CD4-positive, alpha-beta T cell treated with Interleukin-6 for 4 hours (primary cell): ENCODE data around the gene LSM4.

Source experiments
- DNase-seq: peaks from one replicate; pipeline ENCODE4 v3.0.0-alpha.2; 2020; ENCODE audit warnings: mixed read lengths

The LSM4 gene

GRCh38 chr19:18310118-18310909 is 12.6 kb downstream of the LSM4 start:
- no peak for DNase-seq

DNA sequence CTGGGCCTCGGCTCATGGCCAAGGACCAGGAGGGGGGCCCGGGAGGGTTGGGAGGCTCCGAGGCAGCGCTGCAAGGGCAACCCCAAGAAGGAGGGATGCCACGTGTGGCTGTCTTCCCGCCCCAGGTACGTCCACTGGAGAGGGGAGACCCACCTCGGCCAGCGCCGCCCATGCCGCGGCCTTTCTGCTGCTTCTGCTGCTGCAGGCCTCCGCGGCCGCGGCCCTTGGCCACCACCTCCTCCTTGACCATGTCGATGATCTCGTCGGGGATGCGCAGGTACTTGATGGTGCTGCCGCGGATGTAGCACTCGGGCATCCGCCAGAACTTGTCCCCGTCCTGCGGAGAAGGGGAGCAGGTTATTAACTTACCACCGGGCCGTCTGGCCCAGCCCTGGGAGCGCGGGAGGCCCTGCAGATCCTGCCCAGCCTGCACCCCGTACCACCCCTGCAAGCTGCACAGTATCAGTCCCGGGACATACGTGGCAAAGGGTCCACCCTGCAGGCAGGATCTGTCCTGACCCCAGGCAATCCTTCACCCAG is 13.3 kb downstream of the LSM4 start:
- DNase-seq, result no peak

GRCh38 chr19:18308948-18309325 is 13.9 kb downstream of the LSM4 start:
- DNase-seq, result no peak

- DNase-seq, result no peak
Observed at GRCh38 chr19:18308051-18308947, 14.6 kb downstream of the LSM4 start.

- DNase-seq, result peak; percentile 35
Observed at GRCh38 chr19:18307271-18307681, 15.6 kb downstream of the LSM4 start.

DNA sequence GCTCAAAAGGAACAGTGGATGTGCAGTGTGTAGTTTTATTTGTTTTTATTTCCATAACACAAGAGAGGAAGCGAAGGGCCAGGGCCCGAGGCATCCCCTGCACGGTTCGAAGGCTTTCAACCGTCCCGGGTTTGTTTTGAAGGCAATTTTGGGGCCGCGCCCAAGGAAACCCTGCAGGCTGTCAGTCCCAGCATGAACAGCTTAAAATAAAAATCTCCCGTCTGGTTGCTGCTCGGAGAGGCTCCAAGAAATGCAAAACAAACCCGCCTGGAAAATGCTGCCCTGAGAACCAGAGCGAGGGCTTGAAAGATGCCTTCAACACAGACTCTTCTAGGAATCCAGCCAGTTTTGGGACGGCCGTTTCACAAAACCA is 16.0 kb downstream of the LSM4 start:
- DNase-seq, result peak; percentile 42

DNA sequence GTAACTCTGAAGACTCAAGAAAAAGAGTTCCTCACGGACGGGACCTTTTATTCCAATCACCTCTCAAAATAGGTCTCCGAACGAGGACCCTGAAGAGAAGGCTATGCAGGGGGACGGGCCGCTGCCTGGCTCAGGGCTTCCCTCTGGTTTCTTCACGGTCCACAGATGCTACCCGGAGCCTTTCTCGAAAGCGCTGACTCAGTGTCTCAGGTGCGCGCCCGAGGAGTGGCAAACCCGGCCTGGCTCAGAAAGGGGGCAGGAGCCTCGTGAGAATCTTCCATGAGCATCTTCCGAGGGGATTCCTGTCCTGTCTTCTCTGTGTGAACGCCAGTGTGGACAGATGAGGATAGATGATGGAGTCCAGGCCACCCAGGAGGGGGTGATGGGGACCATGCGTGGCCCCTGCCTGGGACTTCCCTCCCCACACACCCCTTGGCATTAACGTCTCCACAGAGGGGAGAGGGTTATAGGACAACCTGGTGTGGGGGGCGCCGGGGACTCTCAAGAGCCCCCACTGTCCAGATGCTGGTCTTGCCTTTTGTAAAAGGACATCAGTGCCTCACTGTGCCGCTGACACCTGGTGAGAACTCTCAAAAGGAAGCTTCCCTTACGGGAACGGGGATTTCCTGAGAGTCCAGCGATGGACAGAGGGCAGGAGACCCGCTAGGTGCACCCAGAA is 16.5 kb downstream of the LSM4 start:
- DNase-seq, result peak; percentile 37

DNA sequence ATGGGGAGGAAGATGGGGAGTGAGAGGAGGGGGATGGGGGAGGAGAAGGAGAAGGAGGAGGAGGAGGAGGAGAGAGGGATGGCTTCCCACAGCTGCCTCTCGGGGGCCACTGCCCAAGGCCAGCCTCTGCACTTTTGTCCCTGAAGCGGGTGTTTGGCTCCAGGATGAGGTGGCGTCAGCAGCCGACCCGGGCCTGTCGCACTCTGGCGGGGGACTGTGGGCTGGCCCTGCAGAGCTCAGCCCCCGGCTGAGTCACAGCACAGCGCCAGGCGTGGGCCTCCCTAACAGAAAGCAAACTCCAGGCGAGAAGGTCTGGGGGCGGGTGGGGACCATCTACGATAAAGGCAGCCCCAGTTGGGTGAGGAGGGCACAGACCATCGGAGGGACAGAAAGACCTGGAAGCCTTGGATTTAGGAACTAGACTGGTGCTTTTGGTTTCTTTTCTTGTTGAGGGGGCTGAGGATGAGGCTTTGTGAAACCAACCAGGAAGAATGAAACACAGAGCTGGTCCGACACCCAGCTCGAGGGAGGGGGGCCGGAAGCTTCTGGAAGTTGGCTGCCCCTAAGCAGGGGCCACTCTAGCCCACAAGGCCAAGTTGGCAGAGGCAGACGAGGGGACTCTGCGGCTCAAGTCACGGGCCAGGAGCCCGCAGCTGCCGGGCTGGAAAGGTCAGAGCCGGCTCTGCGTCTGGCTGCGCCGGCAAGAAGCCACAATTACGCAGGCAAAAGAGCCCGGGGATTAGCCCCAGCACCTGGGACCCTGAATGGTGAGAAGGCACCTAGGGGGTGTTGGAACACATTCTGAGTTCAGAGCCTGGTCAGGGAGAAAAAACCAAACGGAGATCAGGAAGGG is 18.2 kb downstream of the LSM4 start:
- DNase-seq, result peak; percentile 90

- peak; percentile 38 for DNase-seq
Observed at GRCh38 chr19:18304208-18304457, 18.7 kb downstream of the LSM4 start.

- no peak for DNase-seq
Observed at GRCh38 chr19:18301718-18302111, 21.2 kb downstream of the LSM4 start.

DNA sequence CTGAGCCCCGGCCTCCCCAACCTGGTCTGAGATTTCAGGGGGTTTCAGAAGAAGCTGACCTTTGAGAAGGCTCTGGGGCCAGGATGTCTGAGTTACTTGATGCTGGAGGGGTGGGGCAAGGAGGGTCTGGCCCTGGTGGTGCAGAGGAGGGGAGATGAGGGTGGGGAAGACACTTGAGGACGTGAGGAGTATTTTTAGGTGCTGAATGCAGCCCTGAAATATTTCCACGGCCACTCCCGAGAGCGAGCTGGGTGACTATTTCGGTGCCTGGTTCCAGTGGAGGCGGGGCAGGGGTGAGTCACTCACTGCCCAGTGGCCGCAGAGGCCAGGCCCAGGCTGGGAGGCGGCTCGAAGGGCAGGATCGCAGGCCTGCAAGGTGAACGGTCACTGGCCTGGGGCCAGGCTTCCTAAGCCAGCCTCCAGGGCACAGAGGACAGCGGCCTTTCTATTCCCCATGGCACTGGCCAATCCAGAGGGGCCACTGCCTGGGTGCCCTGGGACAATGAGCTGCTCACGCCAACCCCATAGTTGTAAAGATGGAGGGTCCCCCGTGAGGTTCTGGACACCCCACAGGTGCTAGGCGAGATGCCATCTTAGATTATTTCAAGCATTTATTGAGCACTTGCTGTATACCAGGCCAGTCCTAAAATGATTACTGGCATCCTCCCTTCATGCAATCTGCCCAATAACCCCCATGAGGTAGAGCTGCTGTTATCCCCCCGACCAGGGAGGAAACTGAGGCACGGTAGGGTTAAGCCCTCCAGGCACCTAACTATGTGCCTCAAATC is 21.8 kb downstream of the LSM4 start:
- no peak for DNase-seq

DNA sequence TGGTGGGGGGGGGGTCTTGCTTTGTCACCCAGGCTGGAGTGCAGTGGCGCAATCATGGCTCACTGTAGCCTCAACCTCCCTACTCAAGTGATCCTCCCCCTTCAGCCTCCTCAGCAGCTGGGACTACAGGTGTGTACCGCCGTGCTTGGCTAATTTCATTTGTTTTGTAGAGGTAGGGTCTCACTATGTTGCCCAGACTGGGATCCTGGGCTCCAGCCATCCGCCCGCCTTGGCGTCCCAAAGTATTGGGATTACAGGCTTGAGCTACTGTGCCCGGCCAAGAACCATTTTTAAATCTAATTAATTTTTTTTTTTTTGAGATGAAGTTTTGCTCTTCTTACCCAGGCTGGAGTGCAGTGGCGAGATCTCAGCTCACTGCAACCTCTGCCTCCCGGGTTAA is 23.2 kb downstream of the LSM4 start:
- DNase-seq, result no peak

GRCh38 chr19:18298601-18299000 is 24.3 kb downstream of the LSM4 start:
- DNase-seq, result no peak

DNA sequence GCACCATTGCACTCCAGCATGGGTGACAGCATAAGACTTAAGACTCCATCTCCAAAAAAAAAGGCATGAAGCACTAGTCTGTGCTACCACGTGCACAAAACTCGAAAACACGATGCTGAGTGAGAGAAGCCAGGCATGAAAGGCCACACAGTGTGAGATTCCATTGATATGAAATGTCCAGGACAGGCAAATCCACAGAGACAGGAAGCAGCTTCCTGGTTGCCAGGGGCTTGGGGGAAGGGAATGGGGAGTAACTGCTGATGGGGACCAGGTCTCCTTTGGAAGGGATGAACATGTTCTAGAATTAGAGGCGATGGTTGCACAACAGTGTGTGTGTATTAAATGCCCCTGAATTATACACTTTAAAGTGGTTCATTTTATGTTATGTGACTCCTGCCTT is 25.6 kb downstream of the LSM4 start:
- no peak for DNase-seq

DNA sequence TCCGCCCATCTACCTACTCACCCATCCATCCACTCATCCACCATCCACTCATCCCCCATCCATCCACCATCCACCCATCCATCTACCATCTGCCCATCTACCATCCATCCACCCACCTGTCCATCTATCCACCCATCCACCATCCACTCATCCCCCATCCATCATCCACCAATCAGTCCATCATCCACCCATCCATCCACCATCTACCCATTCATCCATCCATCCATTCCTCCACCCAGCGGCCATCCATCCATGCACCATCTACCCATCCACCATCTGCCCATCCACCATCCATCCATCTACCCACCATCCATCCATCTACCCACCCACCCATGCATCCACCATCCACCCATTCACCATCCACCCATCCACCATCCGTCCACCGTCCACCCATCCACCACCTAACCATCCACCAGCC is 27.8 kb downstream of the LSM4 start:
- DNase-seq, result no peak

- DNase-seq, result peak; percentile 96
Observed at GRCh38 chr19:18294467-18294864, 28.4 kb downstream of the LSM4 start.

GRCh38 chr19:18293642-18294466 is 29.0 kb downstream of the LSM4 start:
- DNase-seq, result no peak

DNA sequence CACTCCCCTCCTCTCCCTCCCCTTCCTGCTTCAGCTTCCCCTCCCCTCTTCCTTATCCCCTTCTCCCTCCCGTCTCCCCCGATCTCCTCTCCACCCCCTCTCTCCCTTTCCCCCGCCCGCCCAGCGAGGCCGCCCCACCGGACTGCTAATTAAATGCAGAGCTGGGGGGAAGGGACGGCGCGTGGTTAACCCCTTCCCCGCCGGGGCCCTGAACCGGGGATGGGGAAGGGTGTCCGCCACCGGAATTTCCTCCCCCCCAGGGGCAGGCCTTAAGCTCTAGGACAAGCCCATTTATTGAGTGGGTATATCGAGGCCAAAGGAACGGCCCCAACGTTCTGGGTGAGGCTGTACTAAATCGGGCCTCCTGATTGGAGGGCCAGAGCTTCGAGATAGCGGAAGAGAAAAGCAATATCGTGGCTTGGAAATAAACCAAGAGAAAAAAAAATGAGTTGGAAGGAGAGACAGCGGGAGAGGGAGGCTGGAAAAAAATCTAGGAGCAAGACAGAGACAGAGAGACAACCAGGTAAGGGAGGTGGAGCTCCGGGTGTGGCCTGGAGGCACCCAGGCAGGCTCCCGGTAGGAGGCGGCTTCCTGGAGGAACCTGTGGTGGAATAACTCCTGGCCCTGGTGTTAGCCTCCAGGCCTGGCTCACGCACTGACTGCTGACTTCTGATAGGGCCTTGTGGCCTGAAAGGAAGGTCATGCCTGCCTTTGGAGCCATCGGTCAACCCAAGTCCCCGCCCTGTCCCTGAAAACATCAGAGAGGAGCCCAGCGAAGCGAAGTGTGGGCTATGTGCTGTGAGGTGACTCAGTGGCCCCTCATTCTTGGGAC is 29.9 kb downstream of the LSM4 start:
- no peak for DNase-seq

DNA sequence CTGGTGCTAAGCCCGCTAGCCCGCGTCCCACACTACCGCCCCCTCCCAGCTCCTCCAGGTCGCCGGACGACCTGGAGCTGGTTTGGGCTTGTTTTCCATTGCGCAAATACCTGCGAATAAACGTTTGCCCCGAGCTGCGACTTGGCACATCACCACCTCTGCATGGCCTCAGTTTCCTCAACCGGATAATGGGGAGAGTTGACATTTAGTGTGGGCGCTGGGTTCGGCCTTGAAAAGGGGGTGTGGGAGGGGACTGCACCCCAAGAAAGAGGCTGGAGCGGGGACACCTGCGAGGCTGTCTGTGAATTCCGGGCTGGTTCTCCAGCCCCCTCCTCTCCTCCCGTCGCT is 30.4 kb downstream of the LSM4 start:
- DNase-seq, result no peak
